Dermis microvascular lymphatic vessel endothelial cell (primary cell): ENCODE results near the gene ATRAID. TPM values are rescaled to one million over a fixed set of nuclear protein-coding genes. Genes with fewer than 3 reads are reported as not detected.
A peak's percentile ranks its signal among the peaks of the same experiment; 100 is the strongest.

Experiments
- DNase-seq, 2 donors: peaks; one replicate each; pipeline versions ENCODE4 v3.0.0 to v3.0.0-alpha.2; 2010; ENCODE audit warnings: low read depth in 2 of 2
- total RNA-seq: library from RNA; depleted of rRNA; stranded (reverse); fragments of >200 nt; gene quantifications from 2 replicates; pipeline ENCODE4 v1.2.1, GENCODE V29; 2014

The ATRAID gene
- total RNA-seq, 1 donor from 2014 or later, result 103 TPM

DNA sequence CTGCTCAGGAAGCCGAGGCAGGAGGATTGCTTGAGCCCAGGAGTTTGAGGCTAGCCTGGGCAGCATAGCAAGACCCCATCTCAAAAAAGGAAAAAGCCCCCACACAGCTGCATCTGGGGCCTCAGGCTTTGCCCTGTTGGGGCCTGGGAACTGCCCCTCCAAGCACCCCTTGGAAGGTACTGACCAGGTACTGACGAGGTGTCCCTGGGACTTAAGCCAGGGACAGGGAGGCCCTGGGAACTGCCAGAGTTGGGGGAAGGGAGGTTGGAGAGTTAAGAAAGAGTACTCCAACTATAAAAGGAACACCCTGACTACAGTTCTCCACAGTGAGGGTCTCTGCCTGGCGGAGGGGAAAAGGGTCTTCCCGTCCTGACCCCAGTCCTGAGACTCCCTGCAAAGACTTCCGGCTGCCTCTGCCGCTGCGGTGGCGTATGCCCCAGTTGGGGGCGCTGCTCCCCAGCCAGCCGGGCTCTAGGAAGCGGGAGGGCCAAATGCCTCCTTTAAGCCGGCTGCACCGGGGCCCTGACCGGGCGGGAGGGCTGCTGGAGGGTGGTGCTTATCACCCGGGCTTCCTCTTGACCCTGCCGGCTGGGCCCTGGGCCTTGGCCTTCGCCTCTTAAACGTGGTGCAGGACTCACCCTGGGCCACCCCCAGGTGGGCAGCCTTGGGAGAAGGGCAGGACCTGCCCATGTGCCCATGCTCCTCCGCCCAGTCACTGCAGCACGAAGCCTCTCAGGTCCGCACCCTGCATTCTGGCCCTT, 38.2 kb downstream of the ATRAID start:
- peak in 1 of 2 donors; percentile 65 for DNase-seq

- no peak for DNase-seq
Observed at GRCh38 chr2:27250652-27251379, 39.0 kb downstream of the ATRAID start.

- DNase-seq, result no peak
Observed at GRCh38 chr2:27251766-27252165, 39.9 kb downstream of the ATRAID start.

DNA sequence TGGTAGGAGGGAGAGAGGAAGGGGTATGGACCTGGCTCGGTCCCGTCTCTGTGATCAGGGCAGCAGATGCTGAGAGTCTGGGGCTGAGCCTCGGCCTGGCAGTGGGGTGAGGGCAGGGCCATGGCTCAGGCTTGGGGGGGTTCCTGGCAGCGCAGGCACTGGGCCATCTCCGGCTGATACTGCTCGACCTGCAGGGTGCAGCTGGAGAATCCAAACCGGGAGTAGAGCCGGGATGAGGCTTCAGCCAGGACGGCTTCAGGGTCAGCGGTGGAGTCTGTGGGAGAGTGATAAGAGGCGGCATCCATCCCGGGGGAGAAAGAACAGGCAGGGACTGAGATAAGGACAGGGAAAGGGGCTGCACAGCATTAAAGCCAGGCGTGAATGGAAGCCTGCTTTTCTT, 43.3 kb downstream of the ATRAID start:
- no peak for DNase-seq

GRCh38 chr2:27255660-27256059, 43.8 kb downstream of the ATRAID start:
- DNase-seq, result no peak

DNA sequence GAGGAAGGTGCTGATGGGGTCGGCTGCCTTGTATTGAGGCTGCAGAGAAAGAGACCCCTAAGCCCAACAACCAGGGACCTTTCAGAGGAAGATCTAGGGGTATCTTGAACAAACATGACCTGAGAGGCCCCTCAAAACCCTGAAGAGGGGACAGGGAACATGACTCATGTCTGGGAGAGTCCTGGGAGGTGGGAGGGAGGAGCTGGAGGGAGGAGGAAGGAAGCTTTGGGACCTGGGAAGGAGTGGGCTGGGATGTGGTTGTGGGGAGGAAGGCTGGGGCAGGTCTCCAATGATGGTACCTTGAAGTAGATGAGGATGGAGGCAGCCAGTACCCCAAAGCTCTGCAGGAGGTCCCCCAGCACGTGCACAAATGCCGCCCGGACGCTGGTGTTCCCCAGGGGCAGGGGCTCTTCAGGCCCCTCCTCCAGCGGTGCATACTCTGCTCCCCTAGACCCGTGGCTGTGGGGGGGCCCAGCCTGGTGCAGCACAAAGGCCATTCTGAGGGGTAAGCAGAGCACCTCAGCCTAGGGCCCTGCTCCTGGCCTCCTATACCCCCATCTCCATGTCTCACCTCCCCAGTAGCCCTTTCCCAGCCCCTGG, 45.1 kb downstream of the ATRAID start:
- DNase-seq, result no peak

GRCh38 chr2:27258051-27258450, 46.2 kb downstream of the ATRAID start:
- no peak for DNase-seq

GRCh38 chr2:27261241-27261925, 49.5 kb downstream of the ATRAID start:
- DNase-seq, result peak in 1 of 2 donors; percentile 25

DNA sequence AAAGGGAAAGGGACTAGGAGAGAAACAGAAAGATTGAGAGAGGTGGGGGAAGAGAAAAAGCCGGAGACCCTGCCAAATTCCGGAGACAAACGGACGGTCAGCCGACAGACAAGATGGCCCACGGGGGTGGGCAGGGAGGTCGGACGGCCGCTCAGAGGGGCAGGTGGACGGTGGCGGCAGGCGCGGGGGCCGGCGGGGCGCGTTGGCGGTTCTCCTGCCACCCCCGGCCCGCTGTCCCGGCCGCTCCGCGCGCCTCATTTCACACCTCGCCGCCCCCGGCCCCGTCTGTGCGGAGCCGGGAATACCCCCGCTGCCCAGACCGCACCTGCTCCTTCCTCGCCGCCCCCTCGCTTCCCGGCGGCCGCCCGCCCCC, 50.1 kb downstream of the ATRAID start:
- DNase-seq, result no peak

DNA sequence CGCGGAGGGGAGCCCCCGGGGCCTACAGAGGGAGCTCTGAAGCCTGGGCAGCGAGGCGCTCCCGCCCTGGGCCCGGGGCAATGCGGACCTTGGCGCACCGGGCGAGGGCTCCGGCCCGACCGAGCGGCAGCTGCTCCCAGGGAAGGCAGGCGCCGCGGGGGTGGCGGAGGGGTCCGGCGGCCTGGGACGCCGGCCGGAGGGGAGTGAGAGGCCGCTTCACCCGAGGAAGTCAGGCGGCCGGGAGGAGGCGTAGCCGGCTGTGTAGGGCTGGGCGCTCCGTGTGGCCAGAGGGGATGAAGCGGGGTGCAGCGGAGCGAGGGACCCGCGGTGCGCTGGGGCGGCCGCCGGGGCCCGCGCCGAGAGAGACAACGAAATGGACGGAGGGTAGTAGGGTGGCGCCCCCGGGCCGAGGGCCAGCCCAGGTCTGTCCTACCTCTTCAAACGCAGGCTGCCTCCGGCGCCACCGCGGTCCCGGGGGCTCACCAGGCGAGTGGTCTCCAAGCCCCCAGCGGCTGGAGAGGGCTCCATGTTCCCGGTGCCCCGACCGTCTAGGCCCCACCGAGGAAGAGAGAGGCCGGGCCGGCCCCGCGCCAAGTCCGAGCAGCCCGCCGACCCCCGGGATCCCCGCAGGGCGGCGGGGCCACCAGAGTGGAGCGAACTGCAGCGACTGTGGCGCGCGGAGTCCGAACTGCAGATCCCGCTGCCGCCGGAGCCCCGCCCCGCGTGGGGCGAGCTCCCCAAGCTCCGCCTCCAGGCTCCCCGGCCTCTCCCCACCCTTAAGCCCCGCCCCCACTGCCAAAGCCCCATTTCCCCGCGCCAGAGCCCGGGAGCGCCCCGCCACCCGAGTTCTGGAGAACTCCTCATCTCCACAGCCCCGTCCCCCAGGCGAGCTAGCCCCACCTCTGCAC, 50.8 kb downstream of the ATRAID start, which contains the start of gene SLC30A3:
TSS of gene SLC30A3 (minus strand) at position 669 of the 908 bp plus-strand sequence. CDS start at position 528, 141 bp downstream.
- DNase-seq, result peak in 1 of 2 donors; percentile 81

- DNase-seq, result peak in 1 of 2 donors; percentile 14
Observed at GRCh38 chr2:27263287-27264252, 51.7 kb downstream of the ATRAID start.

- DNase-seq, result peak in 1 of 2 donors; percentile 19
Observed at GRCh38 chr2:27264253-27264752, 52.5 kb downstream of the ATRAID start.

- DNase-seq, result peak; percentile 67 to 88
Observed at GRCh38 chr2:27264753-27265535, 53.1 kb downstream of the ATRAID start.

DNA sequence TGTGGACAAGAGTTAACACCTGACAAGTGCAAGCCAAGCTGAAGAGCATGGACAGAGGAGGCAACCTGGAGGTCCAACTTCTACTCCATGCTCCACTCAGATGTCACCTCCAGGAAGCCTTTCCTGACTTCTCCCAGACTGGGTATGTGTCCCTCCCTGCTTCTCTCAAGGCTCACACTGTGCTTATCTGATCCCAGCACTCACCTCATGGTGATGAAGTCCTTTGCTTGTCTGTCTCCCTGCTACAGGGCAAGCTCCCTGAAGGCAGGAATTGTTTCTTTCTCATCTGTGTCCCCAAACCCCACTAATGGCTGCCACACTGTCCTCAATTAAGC, 53.7 kb downstream of the ATRAID start:
- no peak for DNase-seq
